HG02759 (cell line): ENCODE measurements around the gene BICRAL.
"Not testable (repeated sequence)": the region's sequence is repeated elsewhere in the genome, so short reads cannot be mapped to it uniquely, and the experiment has no call there.

Experiments
- ATAC-seq: cut with Tn5 transposase; IDR thresholded peaks from one replicate; pipeline ENCODE4 v1.9.1; 2021; ENCODE audit warnings: mild to moderate bottlenecking, moderate library complexity; ENCODE audit not compliant: unreplicated experiment

The BICRAL gene

DNA sequence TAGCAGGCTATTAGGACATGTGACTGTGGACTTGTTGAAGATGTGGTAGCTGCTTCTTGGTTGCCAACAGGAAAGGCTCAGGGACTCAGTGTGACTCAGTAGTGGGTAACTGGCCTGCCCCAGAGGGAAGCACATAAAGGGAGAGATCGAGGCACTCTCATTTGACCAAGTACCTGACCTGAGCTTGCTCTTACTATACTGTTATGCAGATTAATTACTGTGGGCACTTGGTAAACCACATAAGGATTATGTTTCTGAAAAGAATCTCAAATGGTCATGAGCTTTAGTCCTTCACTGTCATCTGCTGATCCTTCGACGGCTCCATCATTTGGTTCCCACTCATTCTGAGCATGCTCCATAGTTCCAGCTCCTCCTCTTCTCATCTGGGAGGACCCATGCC is 49.4 kb downstream of the BICRAL start:
- no peak for ATAC-seq

- ATAC-seq = no peak
Measured at GRCh38 chr6:42834056-42834455, 52.2 kb downstream of the BICRAL start.

GRCh38 chr6:42841844-42842584 is 60.2 kb downstream of the BICRAL start:
- no peak for ATAC-seq

DNA sequence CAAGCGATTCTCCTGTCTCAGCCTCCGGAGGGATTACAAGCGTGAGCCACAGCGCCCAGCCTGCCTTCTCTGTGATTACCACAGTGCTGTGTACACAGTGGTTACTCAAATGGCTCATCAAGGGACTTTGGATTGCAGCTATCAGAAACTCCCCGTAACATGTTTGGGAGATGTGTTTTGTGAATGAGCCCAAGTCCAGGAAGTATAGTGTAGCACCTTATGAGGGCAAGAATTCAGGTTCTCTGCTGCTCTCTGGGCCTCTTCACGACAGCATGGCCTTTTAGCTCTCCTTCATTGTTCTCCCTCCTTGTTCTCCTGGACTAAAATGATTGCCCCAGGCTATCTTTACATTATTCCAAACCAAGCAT is 63.5 kb downstream of the BICRAL start:
- no peak for ATAC-seq

DNA sequence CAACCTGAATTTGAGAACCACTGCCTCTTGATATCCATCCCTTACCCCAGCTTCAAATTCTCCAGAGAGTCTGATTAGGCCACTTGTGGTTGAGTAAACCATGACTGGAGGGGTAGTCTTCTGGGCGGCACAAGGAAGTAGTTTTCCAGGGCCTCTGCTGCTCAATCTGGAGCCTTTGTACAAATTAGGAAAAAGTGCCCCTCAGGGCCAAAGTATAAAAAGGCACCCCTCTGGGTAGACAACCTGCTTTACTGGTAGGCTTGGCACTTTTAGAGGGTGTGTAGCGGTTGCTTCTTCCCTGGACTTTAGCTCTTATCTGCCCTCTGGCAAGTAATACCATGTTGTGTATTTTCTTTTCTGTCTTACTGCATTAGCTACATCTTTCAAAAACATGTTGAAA is 64.7 kb downstream of the BICRAL start:
- no peak for ATAC-seq

DNA sequence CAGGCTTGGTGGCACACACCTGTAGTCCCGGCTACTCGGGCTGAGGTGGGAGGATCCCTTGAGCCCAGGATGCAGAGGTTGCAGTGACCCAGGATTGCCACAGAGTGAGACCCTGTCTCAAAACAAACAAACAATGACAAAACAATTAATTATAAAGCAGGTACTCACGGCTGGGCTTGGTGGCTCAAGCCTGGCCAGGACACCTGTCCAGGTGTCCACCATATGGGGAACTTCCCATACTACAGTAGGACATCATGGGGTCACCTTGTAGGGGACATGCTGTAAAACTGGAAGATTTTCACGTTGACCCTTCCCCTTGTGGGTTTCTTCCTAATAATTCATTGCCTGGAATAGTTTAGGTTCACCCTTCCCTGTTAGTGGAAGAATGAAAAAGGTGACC is 66.8 kb downstream of the BICRAL start:
- ATAC-seq = no peak

DNA sequence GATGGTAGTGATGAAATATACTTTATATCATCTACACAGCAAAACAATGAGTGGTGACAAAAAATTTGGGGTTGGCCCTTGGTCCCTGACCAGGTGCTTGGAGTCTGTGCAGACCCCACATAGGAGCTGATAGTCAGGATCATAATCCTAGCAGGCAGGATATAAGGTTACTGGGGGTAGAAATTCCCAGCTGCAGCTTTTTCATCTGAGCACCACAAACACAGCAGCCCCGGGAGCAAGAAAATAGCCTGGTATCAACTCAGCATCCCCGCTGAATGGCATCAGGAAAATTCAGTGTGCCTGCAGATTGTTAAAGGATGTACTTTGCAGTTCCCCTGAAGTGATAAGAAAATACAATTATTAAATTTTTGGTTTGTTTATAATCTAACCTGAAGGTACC is 69.7 kb downstream of the BICRAL start:
- ATAC-seq = no peak

DNA sequence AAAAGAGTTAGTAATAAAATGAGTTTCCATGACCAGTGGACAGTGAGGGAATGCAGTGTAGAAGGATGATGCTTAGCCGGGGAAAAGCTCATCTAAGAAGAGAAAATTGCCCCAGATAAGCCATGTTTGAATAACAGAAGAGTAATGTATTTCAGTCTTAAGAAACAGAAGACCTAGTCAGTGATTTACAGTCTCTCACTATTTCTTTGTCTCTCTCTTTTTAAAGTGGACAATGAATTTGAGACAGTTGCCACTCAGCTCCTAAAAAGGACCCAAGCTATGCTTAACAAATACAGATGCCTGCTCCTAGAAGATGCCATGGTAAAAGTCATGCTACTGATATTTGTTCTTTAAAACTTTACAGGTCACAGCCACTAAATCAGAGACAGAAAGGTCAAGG is 78.2 kb downstream of the BICRAL start:
- ATAC-seq = no peak

DNA sequence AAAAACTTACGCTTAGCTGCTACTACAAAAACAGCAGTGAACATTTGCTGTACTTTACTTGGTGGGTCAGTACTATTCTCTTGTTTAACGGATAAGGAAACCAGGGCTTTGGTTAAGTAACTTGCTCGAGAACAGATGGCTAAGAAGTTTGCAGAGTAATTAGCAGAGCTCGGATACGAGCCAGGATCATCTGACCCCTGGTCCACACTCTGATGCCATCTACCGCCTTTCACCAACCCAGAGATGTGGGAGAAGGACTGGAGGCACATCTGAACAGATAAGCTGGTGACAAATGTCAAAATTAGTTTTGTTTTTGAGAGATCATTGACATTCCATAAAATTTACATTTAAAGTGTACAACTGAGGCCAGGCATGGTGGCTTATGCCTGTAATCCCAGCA is 78.6 kb downstream of the BICRAL start:
- ATAC-seq = no peak

DNA sequence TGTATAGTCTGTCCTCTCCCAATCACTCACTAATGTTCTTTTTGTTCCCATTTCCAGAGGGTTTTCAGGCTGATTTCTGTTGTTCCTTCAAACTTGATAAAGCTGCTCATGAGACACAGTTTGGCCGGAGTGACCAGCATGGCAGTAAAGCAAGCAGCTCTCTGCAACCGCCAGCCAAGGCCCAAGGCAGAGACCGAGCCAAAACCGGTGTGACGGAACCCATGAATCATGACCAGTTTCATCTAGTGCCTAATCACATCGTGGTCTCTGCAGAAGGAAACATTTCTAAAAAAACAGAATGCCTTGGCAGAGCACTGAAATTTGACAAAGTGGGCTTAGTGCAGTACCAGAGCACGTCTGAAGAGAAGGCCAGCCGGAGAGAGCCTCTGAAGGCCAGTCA is 82.8 kb downstream of the BICRAL start:
- no peak for ATAC-seq

DNA sequence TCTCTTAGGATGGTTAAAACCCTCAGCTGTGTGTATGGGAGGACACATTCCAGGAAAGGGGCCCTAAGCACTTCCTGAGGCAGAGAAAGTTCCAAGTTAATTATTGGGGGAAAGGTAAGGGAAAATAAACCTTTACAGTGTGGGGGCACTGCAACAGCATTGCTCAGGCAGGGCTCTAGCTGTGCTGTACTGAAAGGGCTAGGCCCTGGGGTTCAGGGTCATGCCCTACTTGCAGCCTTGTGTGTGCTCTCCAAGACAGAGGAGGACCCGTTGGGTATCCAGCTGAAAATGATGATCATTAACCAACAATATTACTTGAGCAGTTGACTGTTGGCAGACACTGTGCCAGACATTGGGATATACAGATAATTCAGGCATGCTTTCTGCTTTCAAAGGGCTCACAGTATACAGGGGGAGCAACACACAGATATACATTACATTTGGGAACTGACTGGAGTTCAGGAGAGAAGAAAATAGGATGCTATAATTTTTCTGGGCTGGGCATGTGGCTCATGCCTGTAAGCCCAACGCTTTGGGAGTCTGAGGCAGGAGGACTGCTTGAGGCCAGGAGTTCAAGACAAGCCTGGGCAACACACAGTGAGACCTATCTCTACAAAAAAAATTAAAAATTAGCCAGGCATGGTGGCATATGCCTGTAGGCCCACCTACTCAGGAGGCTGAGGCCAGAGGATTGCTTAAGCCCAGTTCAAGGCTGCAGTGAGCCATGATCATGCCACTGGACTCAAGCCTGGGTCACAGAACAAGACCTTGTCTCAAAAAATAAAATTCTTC is 88.5 kb downstream of the BICRAL start:
- no peak for ATAC-seq

DNA sequence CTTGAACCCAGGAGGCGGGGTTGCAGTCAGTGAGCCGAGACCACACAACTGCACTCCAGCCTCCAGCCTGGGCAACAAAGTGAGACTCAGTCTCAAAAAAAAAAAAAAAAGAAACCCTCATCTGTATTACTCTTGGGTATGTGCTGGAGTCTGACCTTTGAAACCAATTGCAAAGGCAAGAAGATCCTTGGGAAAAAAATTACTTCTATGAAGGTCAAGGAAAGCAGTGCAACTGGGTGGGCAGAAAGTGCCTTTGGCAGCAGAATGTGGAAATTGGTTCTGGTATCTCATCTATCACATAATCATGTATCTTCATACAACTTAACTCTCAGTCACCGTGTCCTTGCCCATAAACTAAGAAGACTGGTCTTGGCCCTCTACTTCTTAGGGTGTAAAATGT is 89.9 kb downstream of the BICRAL start:
- ATAC-seq = no peak

GRCh38 chr6:42873313-42873712 is 91.5 kb downstream of the BICRAL start:
- ATAC-seq = no peak

GRCh38 chr6:42877695-42878094 is 95.8 kb downstream of the BICRAL start:
- ATAC-seq = no peak

GRCh38 chr6:42879372-42880239 is 97.8 kb downstream of the BICRAL start, which contains the start of gene RPL7L1:
Gene RPL7L1, plus strand, starts transcription at chr6:42879616. Its CDS starts 295 bp downstream, at chr6:42879911.
- ATAC-seq = peak; percentile 95

- ATAC-seq = not testable (repeated sequence)
Measured at GRCh38 chr6:42880240-42880817, 98.5 kb downstream of the BICRAL start.

- not testable (repeated sequence) for ATAC-seq
Measured at GRCh38 chr6:42880871-42881270, 99.0 kb downstream of the BICRAL start.

DNA sequence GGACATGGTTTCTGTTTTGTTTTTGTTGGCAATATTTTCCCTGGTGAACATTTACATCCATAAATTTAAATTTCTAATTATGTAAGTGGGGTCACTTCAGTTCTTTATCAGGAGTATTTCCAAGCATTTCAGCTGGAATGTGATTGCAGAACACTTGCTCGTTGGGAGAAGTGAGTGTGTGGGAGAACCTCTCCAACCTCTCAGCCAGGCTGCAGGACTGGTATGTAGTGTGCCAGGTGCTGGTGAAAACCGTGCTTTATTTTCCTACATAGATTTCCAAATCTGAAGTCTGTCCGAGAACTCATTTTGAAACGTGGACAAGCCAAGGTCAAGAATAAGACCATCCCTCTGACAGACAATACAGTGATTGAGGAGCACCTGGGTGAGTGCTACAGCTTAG is 103.8 kb downstream of the BICRAL start:
- ATAC-seq = no peak

- ATAC-seq = not testable (repeated sequence)
Measured at GRCh38 chr6:42888201-42888600, 106.3 kb downstream of the BICRAL start.

- no peak for ATAC-seq
Measured at GRCh38 chr6:42889815-42890214, 108.0 kb downstream of the BICRAL start.
